ENCODE data around the gene FFAR2. TPM values are rescaled to one million over a fixed set of nuclear protein-coding genes. Genes with fewer than 3 reads are reported as not detected.

The FFAR2 gene
- total RNA-seq, 1 donor from 2014 or later = not detected

- no peak for TF ChIP-seq POLR2A (IDR thresholded peaks at IDR 0.05)
- TF ChIP-seq, protein P1, sequence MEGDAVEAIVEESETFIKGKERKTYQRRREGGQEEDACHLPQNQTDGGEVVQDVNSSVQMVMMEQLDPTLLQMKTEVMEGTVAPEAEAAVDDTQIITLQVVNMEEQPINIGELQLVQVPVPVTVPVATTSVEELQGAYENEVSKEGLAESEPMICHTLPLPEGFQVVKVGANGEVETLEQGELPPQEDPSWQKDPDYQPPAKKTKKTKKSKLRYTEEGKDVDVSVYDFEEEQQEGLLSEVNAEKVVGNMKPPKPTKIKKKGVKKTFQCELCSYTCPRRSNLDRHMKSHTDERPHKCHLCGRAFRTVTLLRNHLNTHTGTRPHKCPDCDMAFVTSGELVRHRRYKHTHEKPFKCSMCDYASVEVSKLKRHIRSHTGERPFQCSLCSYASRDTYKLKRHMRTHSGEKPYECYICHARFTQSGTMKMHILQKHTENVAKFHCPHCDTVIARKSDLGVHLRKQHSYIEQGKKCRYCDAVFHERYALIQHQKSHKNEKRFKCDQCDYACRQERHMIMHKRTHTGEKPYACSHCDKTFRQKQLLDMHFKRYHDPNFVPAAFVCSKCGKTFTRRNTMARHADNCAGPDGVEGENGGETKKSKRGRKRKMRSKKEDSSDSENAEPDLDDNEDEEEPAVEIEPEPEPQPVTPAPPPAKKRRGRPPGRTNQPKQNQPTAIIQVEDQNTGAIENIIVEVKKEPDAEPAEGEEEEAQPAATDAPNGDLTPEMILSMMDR (IDR thresholded peaks at IDR 0.05) = no peak
- no peak for TF ChIP-seq POLR2AphosphoS5 (IDR thresholded peaks at IDR 0.05; ENCODE audit: insufficient read depth in 1 of 2, low read depth in 1 of 2)
These were observed 39.5 kb upstream of the FFAR2 start for GRCh38 chr19:35408284-35409171.

GRCh38 chr19:35409191-35409590 is 38.9 kb upstream of the FFAR2 start:
- no peaks in the 10 kb centered on the region for H3K4me1 ChIP-seq
- no peaks in the 10 kb centered on the region for H3K36me3 ChIP-seq
- H3K27me3 ChIP-seq = no peaks in the 10 kb centered on the region
- no peaks in the 10 kb centered on the region for H3K9me3 ChIP-seq
- no peak overlapping the region for H3K27ac ChIP-seq
- H3K4me3 ChIP-seq = no peak overlapping the region
- TF ChIP-seq, protein P1 (IDR thresholded peaks at IDR 0.05) = no peak
- TF ChIP-seq POLR2A (IDR thresholded peaks at IDR 0.05) (no peak), POLR2AphosphoS5 (IDR thresholded peaks at IDR 0.05; ENCODE audit: insufficient read depth in 1 of 2, low read depth in 1 of 2) (no peak)
- intact Hi-C loops (cut with DNase I) = no loop called here
- DNase-seq (ENCODE audit: extremely low spot score in 2 of 2) = no peak

More at GRCh38 chr19:35408284-35409171, 39.5 kb upstream of the FFAR2 start:
- no peak for DNase-seq (ENCODE audit: extremely low spot score in 2 of 2)
- H3K27me3 ChIP-seq = no peaks in the 10 kb centered on the region
- H3K27ac ChIP-seq = no peak overlapping the region
- no peaks in the 10 kb centered on the region for H3K4me1 ChIP-seq
- intact Hi-C loops (cut with DNase I) = no loop called here
- no peak overlapping the region for H3K4me3 ChIP-seq
- H3K36me3 ChIP-seq = no peaks in the 10 kb centered on the region
- H3K9me3 ChIP-seq = no peaks in the 10 kb centered on the region

GRCh38 chr19:35410487-35410886 is 37.6 kb upstream of the FFAR2 start:
- H3K27ac ChIP-seq = no peak overlapping the region
- no peaks in the 10 kb centered on the region for H3K4me1 ChIP-seq
- no peak overlapping the region for H3K4me3 ChIP-seq
- no peak for DNase-seq (ENCODE audit: extremely low spot score in 2 of 2)
- intact Hi-C loops (cut with DNase I) = loop anchor here (5.0 kb wide), 1 partner anchor 688 kb away; no protein-coding TSS in a partner anchor
- TF ChIP-seq POLR2AphosphoS5 (IDR thresholded peaks at IDR 0.05; ENCODE audit: insufficient read depth in 1 of 2, low read depth in 1 of 2) (no peak), POLR2A (IDR thresholded peaks at IDR 0.05) (no peak)
- TF ChIP-seq, protein P1 (IDR thresholded peaks at IDR 0.05) = no peak
- H3K36me3 ChIP-seq = no peaks in the 10 kb centered on the region
- no peaks in the 10 kb centered on the region for H3K27me3 ChIP-seq
- H3K9me3 ChIP-seq = no peaks in the 10 kb centered on the region

- DNase-seq (ENCODE audit: extremely low spot score in 2 of 2) = no peak
- no peaks in the 10 kb centered on the region for H3K27me3 ChIP-seq
- intact Hi-C loops (cut with DNase I) = loop anchor here (5.0 kb wide), 1 partner anchor 692 kb away; no protein-coding TSS in a partner anchor
These were observed 33.6 kb upstream of the FFAR2 start for GRCh38 chr19:35414442-35414841.

More at GRCh38 chr19:35414442-35414841, 33.6 kb upstream of the FFAR2 start:
- Histone ChIP-seq H3K27ac (no peak overlapping the region), H3K36me3 (no peaks in the 10 kb centered on the region), H3K9me3 (no peaks in the 10 kb centered on the region), H3K4me3 (no peak overlapping the region), H3K4me1 (no peaks in the 10 kb centered on the region)
- TF ChIP-seq POLR2AphosphoS5 (IDR thresholded peaks at IDR 0.05; ENCODE audit: insufficient read depth in 1 of 2, low read depth in 1 of 2) (no peak), POLR2A (IDR thresholded peaks at IDR 0.05) (no peak)
- TF ChIP-seq, protein P1 (IDR thresholded peaks at IDR 0.05) = no peak
